Stimulated activated naive CD8-positive, alpha-beta T cell treated with anti-CD3 and anti-CD28 coated beads, Interleukin-15, Interleukin-2, amounts not matched to agents 100 ng/mL and 50 ng/mL, for 24 hours (primary cell): Measurements from ENCODE around the gene GDF9.

Experiments
- H3K27ac Mint-ChIP-seq: one replicate; pipeline ENCODE4 v1.8.0; 2021; ENCODE audit warnings: mild to moderate bottlenecking, mixed read lengths
- H3K27me3 Mint-ChIP-seq: one replicate; pipeline ENCODE4 v1.8.0; 2021; ENCODE audit warnings: mixed read lengths
- H3K36me3 Mint-ChIP-seq: one replicate; pipeline ENCODE4 v1.8.0; 2021; ENCODE audit warnings: low read depth, mixed read lengths
- H3K4me1 Mint-ChIP-seq: one replicate; pipeline ENCODE4 v1.8.0; 2021; ENCODE audit warnings: low read depth, mixed read lengths
- H3K4me3 Mint-ChIP-seq: one replicate; pipeline ENCODE4 v1.8.0; 2021; ENCODE audit warnings: mild to moderate bottlenecking, mixed read lengths
- H3K9me3 Mint-ChIP-seq: one replicate; pipeline ENCODE4 v1.8.0; 2021; ENCODE audit warnings: mixed read lengths

GDF9 gene

GRCh38 chr5:132822650-132823480 is 43.4 kb downstream of the GDF9 start:
- Mint-ChIP-seq H3K9me3 (no peaks in the 10 kb centered on the region), H3K4me3 (no peak overlapping the region), H3K27me3 (peaks cover 67% of the 10 kb centered on the region)

GRCh38 chr5:132821791-132822190 is 44.5 kb downstream of the GDF9 start:
- H3K4me3 Mint-ChIP-seq: no peak overlapping the region
- peaks cover 15% of the 10 kb centered on the region for H3K4me1 Mint-ChIP-seq
- H3K27ac Mint-ChIP-seq: no peak overlapping the region
- H3K36me3 Mint-ChIP-seq: no peaks in the 10 kb centered on the region
- H3K9me3 Mint-ChIP-seq: no peaks in the 10 kb centered on the region
- H3K27me3 Mint-ChIP-seq: peaks cover 57% of the 10 kb centered on the region

More at GRCh38 chr5:132822650-132823480, 43.4 kb downstream of the GDF9 start:
- Mint-ChIP-seq H3K27ac (no peak overlapping the region), H3K36me3 (no peaks in the 10 kb centered on the region), H3K4me1 (peaks cover 15% of the 10 kb centered on the region)

- Mint-ChIP-seq H3K36me3 (no peaks in the 10 kb centered on the region), H3K4me1 (peaks cover 15% of the 10 kb centered on the region), H3K27ac (no peak overlapping the region), H3K4me3 (no peak overlapping the region), H3K9me3 (no peaks in the 10 kb centered on the region), H3K27me3 (peaks cover 53% of the 10 kb centered on the region)
These were observed 44.9 kb downstream of the GDF9 start for GRCh38 chr5:132821350-132821749.

GRCh38 chr5:132820162-132820754 is 46.0 kb downstream of the GDF9 start:
- H3K36me3 Mint-ChIP-seq: no peaks in the 10 kb centered on the region
- H3K27ac Mint-ChIP-seq: no peak overlapping the region
- no peaks in the 10 kb centered on the region for H3K9me3 Mint-ChIP-seq
- H3K27me3 Mint-ChIP-seq: peaks cover 52% of the 10 kb centered on the region
- H3K4me3 Mint-ChIP-seq: no peak overlapping the region
- H3K4me1 Mint-ChIP-seq: peaks cover 15% of the 10 kb centered on the region

GRCh38 chr5:132819468-132819867 is 46.8 kb downstream of the GDF9 start:
- Mint-ChIP-seq H3K9me3 (no peaks in the 10 kb centered on the region), H3K27me3 (peaks cover 47% of the 10 kb centered on the region), H3K27ac (no peak overlapping the region), H3K4me3 (peak overlapping the region; percentile 65), H3K36me3 (no peaks in the 10 kb centered on the region), H3K4me1 (peaks cover 15% of the 10 kb centered on the region)

GRCh38 chr5:132817011-132817410 is 49.3 kb downstream of the GDF9 start:
- H3K27ac Mint-ChIP-seq: no peak overlapping the region
- H3K9me3 Mint-ChIP-seq: no peaks in the 10 kb centered on the region
- H3K4me3 Mint-ChIP-seq: no peak overlapping the region
- H3K4me1 Mint-ChIP-seq: peaks cover 24% of the 10 kb centered on the region
- peaks cover 46% of the 10 kb centered on the region for H3K27me3 Mint-ChIP-seq
- H3K36me3 Mint-ChIP-seq: no peaks in the 10 kb centered on the region

GRCh38 chr5:132816554-132816953 is 49.7 kb downstream of the GDF9 start:
- Mint-ChIP-seq H3K27ac (no peak overlapping the region), H3K9me3 (no peaks in the 10 kb centered on the region), H3K4me3 (no peak overlapping the region), H3K27me3 (peaks cover 45% of the 10 kb centered on the region), H3K36me3 (no peaks in the 10 kb centered on the region), H3K4me1 (peaks cover 24% of the 10 kb centered on the region)

- Mint-ChIP-seq H3K4me1 (peaks cover 24% of the 10 kb centered on the region), H3K4me3 (no peak overlapping the region), H3K27me3 (peaks cover 46% of the 10 kb centered on the region), H3K27ac (no peak overlapping the region), H3K9me3 (no peaks in the 10 kb centered on the region), H3K36me3 (no peaks in the 10 kb centered on the region)
These were observed 50.2 kb downstream of the GDF9 start for GRCh38 chr5:132816083-132816482.

- no peaks in the 10 kb centered on the region for H3K36me3 Mint-ChIP-seq
- peaks cover 51% of the 10 kb centered on the region for H3K27me3 Mint-ChIP-seq
- H3K4me3 Mint-ChIP-seq: no peak overlapping the region
These were observed 50.8 kb downstream of the GDF9 start for GRCh38 chr5:132815454-132815853.

GRCh38 chr5:132814503-132815294 is 51.6 kb downstream of the GDF9 start:
- H3K4me3 Mint-ChIP-seq: no peak overlapping the region
- peaks cover 53% of the 10 kb centered on the region for H3K27me3 Mint-ChIP-seq
- no peaks in the 10 kb centered on the region for H3K36me3 Mint-ChIP-seq
- no peaks in the 10 kb centered on the region for H3K9me3 Mint-ChIP-seq
- no peak overlapping the region for H3K27ac Mint-ChIP-seq
- peaks cover 16% of the 10 kb centered on the region for H3K4me1 Mint-ChIP-seq

More at GRCh38 chr5:132815454-132815853, 50.8 kb downstream of the GDF9 start:
- no peaks in the 10 kb centered on the region for H3K9me3 Mint-ChIP-seq
- H3K27ac Mint-ChIP-seq: no peak overlapping the region
- H3K4me1 Mint-ChIP-seq: peaks cover 23% of the 10 kb centered on the region

GRCh38 chr5:132813599-132814502 is 52.4 kb downstream of the GDF9 start:
- Mint-ChIP-seq H3K36me3 (no peaks in the 10 kb centered on the region), H3K27me3 (peaks cover 54% of the 10 kb centered on the region), H3K9me3 (no peaks in the 10 kb centered on the region), H3K4me3 (no peak overlapping the region), H3K27ac (no peak overlapping the region), H3K4me1 (peaks cover 10% of the 10 kb centered on the region)

GRCh38 chr5:132812781-132813598 is 53.3 kb downstream of the GDF9 start, which contains the start of gene SOWAHA:
Gene SOWAHA (plus strand): TSS chr5:132813302. CDS start chr5:132813622, 320 bp downstream.
- H3K4me3 Mint-ChIP-seq: peak within 1 kb of the TSS; percentile 74
- peaks cover 10% of the 10 kb centered on the region for H3K4me1 Mint-ChIP-seq
- H3K9me3 Mint-ChIP-seq: no peaks in the 10 kb centered on the region
- H3K36me3 Mint-ChIP-seq: no peaks in the 10 kb centered on the region
- no peak within 1 kb of the TSS for H3K27ac Mint-ChIP-seq
- H3K27me3 Mint-ChIP-seq: peaks cover 54% of the 10 kb centered on the region

- peaks cover 10% of the 10 kb centered on the region for H3K4me1 Mint-ChIP-seq
- H3K9me3 Mint-ChIP-seq: no peaks in the 10 kb centered on the region
- no peak overlapping the region for H3K27ac Mint-ChIP-seq
- H3K4me3 Mint-ChIP-seq: peak overlapping the region; percentile 74
- H3K36me3 Mint-ChIP-seq: no peaks in the 10 kb centered on the region
- peaks cover 56% of the 10 kb centered on the region for H3K27me3 Mint-ChIP-seq
These were observed 54.0 kb downstream of the GDF9 start for GRCh38 chr5:132812123-132812765.
